SK-N-DZ (cell line): Measurements from ENCODE around the gene ZNF236.
"Not testable (repeated sequence)": the region's sequence is repeated elsewhere in the genome, so short reads cannot be mapped to it uniquely, and the experiment has no call there.

ENCODE experiments used
- DNase-seq: peaks from one replicate; pipeline ENCODE4 v3.0.0-alpha.2; 2015; ENCODE audit warnings: low spot score

The ZNF236 gene

GRCh38 chr18:77004555-77005380 is 182.4 kb downstream of the ZNF236 start:
- no peak for DNase-seq

- no peak for DNase-seq
Measured at GRCh38 chr18:77005651-77006195, 183.4 kb downstream of the ZNF236 start.

GRCh38 chr18:77006305-77007175 is 184.2 kb downstream of the ZNF236 start:
- no peak for DNase-seq

- DNase-seq = no peak
Measured at GRCh38 chr18:77007251-77007650, 184.9 kb downstream of the ZNF236 start.

- DNase-seq = no peak
Measured at GRCh38 chr18:77008006-77008405, 185.6 kb downstream of the ZNF236 start.

GRCh38 chr18:77008576-77009315 is 186.4 kb downstream of the ZNF236 start:
- DNase-seq = no peak

GRCh38 chr18:77009675-77010074 is 187.3 kb downstream of the ZNF236 start:
- DNase-seq = no peak

- no peak for DNase-seq
Measured at GRCh38 chr18:77012120-77012519, 189.8 kb downstream of the ZNF236 start.

GRCh38 chr18:77012806-77013541 is 190.6 kb downstream of the ZNF236 start:
- DNase-seq = no peak

GRCh38 chr18:77013811-77014521 is 191.6 kb downstream of the ZNF236 start:
- no peak for DNase-seq

- DNase-seq = no peak
Measured at GRCh38 chr18:77014538-77014937, 192.2 kb downstream of the ZNF236 start.

GRCh38 chr18:77015169-77015568 is 192.8 kb downstream of the ZNF236 start:
- no peak for DNase-seq

- no peak for DNase-seq
Measured at GRCh38 chr18:77015771-77016710, 193.7 kb downstream of the ZNF236 start.

- no peak for DNase-seq
Measured at GRCh38 chr18:77016936-77017335, 194.6 kb downstream of the ZNF236 start.

- no peak for DNase-seq
Measured at GRCh38 chr18:77017355-77017754, 195.0 kb downstream of the ZNF236 start.

GRCh38 chr18:77018650-77019049 is 196.3 kb downstream of the ZNF236 start:
- DNase-seq = not testable (repeated sequence)

GRCh38 chr18:77019641-77020040 is 197.3 kb downstream of the ZNF236 start:
- DNase-seq = no peak
